A673 (cell line): Measurements from ENCODE around the gene ST7L.

Experiments
- CTCF ChIP-seq: fragments of 300-800, 200-600 bp; sonication (generic); conservative IDR thresholded peaks from 2 replicates; pipeline ENCODE4 v1.5.1; 2017; ENCODE audit warnings: low read depth, mild to moderate bottlenecking, antibody characterized with exemption, low read length, moderate library complexity, mixed read lengths
- EZH2 ChIP-seq: fragments of 200-600 bp; sonication (generic); IDR thresholded peaks from 2 replicates; pipeline ENCODE4 v1.6.1; 2017; ENCODE audit warnings: borderline replicate concordance, low read depth, mild to moderate bottlenecking, mixed read lengths, antibody characterized with exemption, low read length; ENCODE audit not compliant: poor library complexity, severe bottlenecking

DNA sequence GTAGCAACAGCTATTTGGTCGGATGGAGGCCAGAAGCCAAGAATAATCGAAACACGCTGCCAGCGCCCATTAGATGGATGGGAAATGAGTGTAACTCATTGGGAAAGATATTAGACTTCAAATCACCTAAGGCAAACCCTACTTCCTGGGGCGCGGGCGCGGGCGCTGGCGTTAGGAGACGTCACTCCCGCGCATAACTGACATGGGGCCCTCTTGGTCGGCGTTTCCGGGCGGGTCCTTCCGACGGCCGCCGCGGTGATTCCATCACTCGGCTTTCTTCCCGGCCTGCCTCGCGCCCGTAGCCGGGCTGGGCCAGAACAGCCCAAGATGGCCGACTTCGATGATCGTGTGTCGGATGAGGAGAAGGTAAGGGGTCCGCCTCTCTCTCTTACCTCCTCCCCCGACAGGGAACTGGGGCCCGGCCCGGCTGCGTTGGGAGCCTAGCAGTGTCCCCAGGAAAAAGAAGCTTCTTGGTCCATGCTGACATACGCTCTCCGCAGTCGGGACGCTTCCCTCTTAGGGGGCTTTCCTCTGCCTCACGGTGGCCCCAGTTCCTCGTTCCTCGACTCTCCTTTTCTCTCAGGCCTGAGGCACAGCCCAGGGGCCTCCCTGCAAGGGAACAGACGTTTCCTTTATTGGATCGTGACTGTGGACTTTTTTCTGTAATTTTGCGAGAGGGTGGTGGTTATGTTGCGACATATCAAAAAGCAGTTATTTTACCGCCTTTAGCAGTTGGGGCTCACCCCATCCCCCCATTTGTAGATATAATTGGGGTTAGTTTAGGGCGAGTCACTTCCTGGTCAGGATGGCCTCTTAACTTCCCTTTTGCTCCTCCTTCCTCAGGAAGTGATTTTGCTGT lies 806 bp upstream of the ST7L start, which contains the start of gene CAPZA1:
- TF ChIP-seq CTCF, result no peak; the same call in 1 of the 2 replicates
- TF ChIP-seq EZH2, result no peak
